Stimulated activated naive B cell treated with anti-CD40 and anti-IgM and Interleukin-4, amounts not matched to agents 10 μg/mL and 1 μg/mL and 100 μg/mL, for 72 hours (primary cell): ENCODE data around the gene POLA1.
A peak's percentile ranks its signal among the peaks of the same experiment; 100 is the strongest.

ENCODE experiments used
- ATAC-seq, 2 donors: fragments of 150-1000 bp; cut with Tn5 transposase; replicated peaks; 2 replicates each; pipeline ENCODE4 v1.10.0; 2021; ENCODE audit warnings: moderate library complexity in 1 of 2
- DNase-seq: peaks from one replicate; pipeline ENCODE4 v3.0.0; 2021
- H3K27ac Mint-ChIP-seq: one replicate; pipeline ENCODE4 v1.8.0; 2022; ENCODE audit warnings: mild to moderate bottlenecking, mixed read lengths
- H3K27me3 Mint-ChIP-seq, 2 donors: one replicate each; pipeline ENCODE4 v1.8.0; 2022; ENCODE audit warnings: mixed read lengths in 2 of 2
- H3K36me3 Mint-ChIP-seq, 2 donors: one replicate each; pipeline ENCODE4 v1.8.0; 2022; ENCODE audit warnings: mixed read lengths in 2 of 2, mild to moderate bottlenecking in 1 of 2
- H3K4me1 Mint-ChIP-seq, 2 donors: one replicate each; pipeline ENCODE4 v1.8.0; 2022; ENCODE audit warnings: mixed read lengths in 2 of 2, mild to moderate bottlenecking in 1 of 2
- H3K4me3 Mint-ChIP-seq, 2 donors: one replicate each; pipeline ENCODE4 v1.8.0; 2022; ENCODE audit warnings: mild to moderate bottlenecking in 2 of 2, mixed read lengths in 2 of 2, moderate library complexity in 1 of 2
- H3K9me3 Mint-ChIP-seq, 2 donors: one replicate each; pipeline ENCODE4 v1.8.0; 2022; ENCODE audit warnings: mixed read lengths in 2 of 2, mild to moderate bottlenecking in 1 of 2

Gene POLA1

DNA sequence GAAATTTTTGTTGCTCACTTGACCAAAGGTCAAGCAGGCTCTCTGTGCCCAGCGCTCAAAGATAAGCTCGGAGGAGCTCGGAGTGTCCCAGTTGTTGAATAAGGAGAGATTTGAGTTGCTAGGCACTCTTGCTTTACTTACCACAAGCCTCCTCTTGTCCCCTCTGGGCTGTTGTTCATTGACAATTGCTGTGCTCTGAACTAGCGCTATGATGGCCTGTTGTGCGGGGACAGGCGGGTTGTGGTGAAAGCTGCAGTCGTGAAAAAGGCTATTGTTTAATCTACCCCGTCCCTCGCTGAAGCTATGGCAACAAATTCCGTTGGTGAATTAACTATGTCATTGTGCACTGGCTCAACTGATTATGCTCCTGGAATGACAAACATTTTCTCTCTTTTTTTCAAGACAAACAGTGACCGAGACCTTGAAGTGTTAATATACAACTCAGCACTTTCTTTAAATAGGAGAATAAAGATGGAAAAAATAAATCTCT is 21.0 kb upstream of the POLA1 start:
- ATAC-seq, result no peak
- Mint-ChIP-seq H3K27me3 (peaks cover 0 to 10% of the 10 kb centered on the region in 2 donors), H3K4me3 (no peak overlapping the region), H3K9me3 (no peaks in the 10 kb centered on the region), H3K36me3 (no peaks in the 10 kb centered on the region), H3K27ac (no peak overlapping the region), H3K4me1 (no peaks in the 10 kb centered on the region)
- DNase-seq, result no peak

- Mint-ChIP-seq H3K4me1 (no peaks in the 10 kb centered on the region), H3K27ac (no peak overlapping the region)
- no peak for ATAC-seq
These were observed 20.3 kb upstream of the POLA1 start for GRCh38 chrX:24673424-24673823.

GRCh38 chrX:24676403-24677024 is 17.2 kb upstream of the POLA1 start:
- H3K36me3 Mint-ChIP-seq, result no peaks in the 10 kb centered on the region
- H3K4me1 Mint-ChIP-seq, result no peaks in the 10 kb centered on the region
- H3K27me3 Mint-ChIP-seq, result peaks cover 0 to 27% of the 10 kb centered on the region in 2 donors
- DNase-seq, result no peak
- H3K4me3 Mint-ChIP-seq, result no peak overlapping the region
- no peak overlapping the region for H3K27ac Mint-ChIP-seq
- H3K9me3 Mint-ChIP-seq, result no peaks in the 10 kb centered on the region
- ATAC-seq, result peak in 1 of 2 donors; percentile 47

More at GRCh38 chrX:24673424-24673823, 20.3 kb upstream of the POLA1 start:
- no peaks in the 10 kb centered on the region for H3K36me3 Mint-ChIP-seq
- peaks cover 0 to 13% of the 10 kb centered on the region in 2 donors for H3K27me3 Mint-ChIP-seq
- no peak for DNase-seq
- H3K4me3 Mint-ChIP-seq, result no peak overlapping the region
- no peaks in the 10 kb centered on the region for H3K9me3 Mint-ChIP-seq

- H3K27ac Mint-ChIP-seq, result no peak overlapping the region
- peaks cover 0 to 5% of the 10 kb centered on the region in 2 donors for H3K4me1 Mint-ChIP-seq
- H3K9me3 Mint-ChIP-seq, result peaks cover 3 to 14% of the 10 kb centered on the region in 2 donors
- ATAC-seq (peak; percentile 21 to 64), DNase-seq (no peak)
- H3K27me3 Mint-ChIP-seq, result peaks cover 6 to 28% of the 10 kb centered on the region in 2 donors
- H3K36me3 Mint-ChIP-seq, result peaks cover 0 to 5% of the 10 kb centered on the region in 2 donors
- no peak overlapping the region for H3K4me3 Mint-ChIP-seq
These were observed 10.8 kb upstream of the POLA1 start for GRCh38 chrX:24682739-24683432.

DNA sequence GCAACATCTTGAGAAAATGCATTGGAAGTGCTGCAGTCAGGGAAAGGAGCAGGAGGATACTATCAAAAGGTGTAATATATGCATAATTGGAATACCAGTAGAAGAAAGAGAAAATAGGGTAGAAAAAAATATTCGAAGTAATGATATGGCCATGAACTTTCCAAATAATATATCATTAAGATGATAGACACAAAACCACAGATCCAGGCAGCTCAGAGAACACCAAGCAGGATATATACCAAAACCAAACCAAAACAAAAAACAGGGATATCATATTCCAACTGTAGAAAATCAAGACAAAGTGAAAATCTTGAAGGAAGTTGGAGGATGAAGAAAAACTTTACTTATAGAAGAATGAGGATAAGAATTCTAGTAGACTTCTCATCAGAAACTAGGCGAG is 9.7 kb upstream of the POLA1 start:
- peaks cover 0 to 5% of the 10 kb centered on the region in 2 donors for H3K36me3 Mint-ChIP-seq

GRCh38 chrX:24692305-24692704 is 1.4 kb upstream of the POLA1 start:
- Mint-ChIP-seq H3K4me1 (peaks cover 6 to 7% of the 10 kb centered on the region in 2 donors), H3K27ac (peak overlapping the region; percentile 59), H3K36me3 (peaks cover 2 to 4% of the 10 kb centered on the region in 2 donors), H3K27me3 (no peaks in the 10 kb centered on the region), H3K4me3 (no peak overlapping the region), H3K9me3 (no peaks in the 10 kb centered on the region)
- ATAC-seq, result no peak
- no peak for DNase-seq

More for the DNA sequence above, 9.7 kb upstream of the POLA1 start:
- H3K4me3 Mint-ChIP-seq, result no peak overlapping the region
- peaks cover 6 to 22% of the 10 kb centered on the region in 2 donors for H3K27me3 Mint-ChIP-seq
- DNase-seq (no peak), ATAC-seq (no peak)
- H3K27ac Mint-ChIP-seq, result no peak overlapping the region
- H3K9me3 Mint-ChIP-seq, result peaks cover 3 to 14% of the 10 kb centered on the region in 2 donors
- peaks cover 0 to 5% of the 10 kb centered on the region in 2 donors for H3K4me1 Mint-ChIP-seq

DNA sequence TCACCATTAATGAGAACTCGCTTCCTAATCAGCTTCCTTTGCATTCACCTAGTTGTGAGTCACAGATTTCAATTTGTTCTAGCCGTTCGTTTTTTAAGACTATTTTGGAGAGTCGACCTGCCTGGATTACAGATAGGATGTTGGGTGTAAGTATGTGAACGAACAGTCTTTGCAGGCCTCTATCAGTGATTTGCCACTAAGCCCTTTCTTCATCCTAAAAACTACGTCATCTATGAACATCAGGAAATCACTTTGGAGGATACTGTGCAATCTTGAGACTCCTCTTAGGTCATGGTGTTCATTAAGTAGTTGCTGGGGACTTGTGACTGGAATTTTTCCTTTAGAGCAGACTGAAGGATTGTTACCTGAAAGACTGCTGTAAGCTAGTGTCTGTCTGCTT is 1.1 kb downstream of the POLA1 start:
- DNase-seq (no peak), ATAC-seq (no peak)
- peaks cover 2 to 4% of the 10 kb centered on the region in 2 donors for H3K36me3 Mint-ChIP-seq
- H3K4me1 Mint-ChIP-seq, result peaks cover 6 to 7% of the 10 kb centered on the region in 2 donors
- peak overlapping the region; percentile 93 for H3K4me3 Mint-ChIP-seq
- peak overlapping the region; percentile 92 for H3K27ac Mint-ChIP-seq
- no peaks in the 10 kb centered on the region for H3K9me3 Mint-ChIP-seq
- H3K27me3 Mint-ChIP-seq, result no peaks in the 10 kb centered on the region

- peaks cover 2 to 4% of the 10 kb centered on the region in 2 donors for H3K36me3 Mint-ChIP-seq
- no peak for ATAC-seq
- H3K27ac Mint-ChIP-seq, result no peak overlapping the region
These were observed 2.6 kb downstream of the POLA1 start for GRCh38 chrX:24696294-24696693.

GRCh38 chrX:24702362-24703184 is 8.9 kb downstream of the POLA1 start:
- no peaks in the 10 kb centered on the region for H3K27me3 Mint-ChIP-seq
- H3K4me3 Mint-ChIP-seq, result no peak overlapping the region
- ATAC-seq (peak; percentile 63 to 78), DNase-seq (no peak)
- H3K27ac Mint-ChIP-seq, result no peak overlapping the region
- H3K4me1 Mint-ChIP-seq, result peaks cover 0 to 2% of the 10 kb centered on the region in 2 donors
- peaks cover 3 to 5% of the 10 kb centered on the region in 2 donors for H3K36me3 Mint-ChIP-seq
- H3K9me3 Mint-ChIP-seq, result no peaks in the 10 kb centered on the region

More at GRCh38 chrX:24696294-24696693, 2.6 kb downstream of the POLA1 start:
- Mint-ChIP-seq H3K4me1 (peaks cover 6 to 7% of the 10 kb centered on the region in 2 donors), H3K9me3 (no peaks in the 10 kb centered on the region), H3K4me3 (no peak overlapping the region), H3K27me3 (no peaks in the 10 kb centered on the region)
- no peak for DNase-seq

DNA sequence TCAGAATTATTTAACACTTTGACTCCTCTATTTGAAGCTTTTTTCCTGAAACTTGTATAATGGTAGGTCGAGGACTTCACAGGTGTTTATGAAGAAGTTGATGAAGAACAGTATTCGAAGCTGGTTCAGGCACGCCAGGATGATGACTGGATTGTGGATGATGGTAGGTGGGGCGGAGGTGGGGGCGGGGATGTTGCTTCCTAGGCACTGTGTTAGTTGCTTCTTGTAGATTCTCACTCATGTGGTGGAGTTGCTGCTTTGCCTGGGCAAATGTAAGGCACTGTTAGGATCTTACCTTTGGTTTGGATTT is 9.4 kb downstream of the POLA1 start:
- ATAC-seq (no peak), DNase-seq (no peak)
- no peak overlapping the region for H3K4me3 Mint-ChIP-seq
- peaks cover 3 to 5% of the 10 kb centered on the region in 2 donors for H3K36me3 Mint-ChIP-seq
- H3K9me3 Mint-ChIP-seq, result no peaks in the 10 kb centered on the region
- peaks cover 0 to 2% of the 10 kb centered on the region in 2 donors for H3K4me1 Mint-ChIP-seq
- H3K27ac Mint-ChIP-seq, result no peak overlapping the region
- H3K27me3 Mint-ChIP-seq, result no peaks in the 10 kb centered on the region

- Mint-ChIP-seq H3K9me3 (no peaks in the 10 kb centered on the region), H3K27me3 (peaks cover 0 to 9% of the 10 kb centered on the region in 2 donors), H3K4me3 (no peak overlapping the region), H3K36me3 (peaks cover 27 to 31% of the 10 kb centered on the region in 2 donors), H3K27ac (no peak overlapping the region), H3K4me1 (no peaks in the 10 kb centered on the region)
- ATAC-seq (no peak), DNase-seq (no peak)
These were observed 25.1 kb downstream of the POLA1 start for GRCh38 chrX:24718771-24719170.

DNA sequence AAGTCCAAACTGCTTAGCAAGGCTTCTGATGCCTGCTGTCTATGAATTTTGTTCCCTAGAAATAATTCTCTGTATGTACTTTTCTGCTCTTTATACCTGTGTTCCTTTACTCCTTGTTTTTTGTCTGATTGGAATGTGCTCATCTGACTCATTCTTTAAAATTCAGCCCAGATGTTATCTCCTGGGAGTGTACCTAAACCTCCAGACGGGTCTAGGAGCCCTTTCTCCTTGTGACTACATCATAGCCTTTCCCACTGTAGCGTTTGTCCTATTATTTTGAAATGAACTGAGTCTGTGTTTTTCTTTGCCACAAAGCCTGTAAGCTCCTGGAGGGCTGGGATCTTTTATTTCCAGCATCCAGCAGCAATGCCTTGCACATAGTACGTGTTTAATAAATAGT is 26.3 kb downstream of the POLA1 start:
- Mint-ChIP-seq H3K27me3 (peaks cover 0 to 9% of the 10 kb centered on the region in 2 donors), H3K36me3 (peaks cover 32% of the 10 kb centered on the region in 2 donors)

DNA sequence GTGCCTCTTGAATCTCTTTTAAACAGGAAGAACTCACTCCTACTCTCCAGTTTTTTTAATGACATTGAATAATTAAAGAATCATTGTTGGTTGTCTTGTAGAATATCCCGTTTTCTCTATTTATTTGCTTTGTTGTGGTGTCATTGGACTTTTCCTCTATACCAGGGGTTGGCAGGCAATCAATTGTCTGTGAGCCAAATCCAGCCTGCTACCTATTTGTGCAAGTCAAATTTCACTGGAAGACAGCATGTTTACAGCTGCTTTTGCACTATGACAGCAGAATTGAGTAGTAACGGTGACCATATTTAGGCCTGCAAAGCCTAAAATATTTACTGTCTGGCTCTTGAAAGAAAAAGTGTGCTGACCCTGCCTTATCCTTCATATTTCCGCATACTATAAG is 34.8 kb downstream of the POLA1 start:
- Mint-ChIP-seq H3K9me3 (no peaks in the 10 kb centered on the region), H3K36me3 (peaks cover 8 to 25% of the 10 kb centered on the region in 2 donors), H3K4me1 (no peaks in the 10 kb centered on the region), H3K27ac (no peak overlapping the region), H3K4me3 (no peak overlapping the region), H3K27me3 (no peaks in the 10 kb centered on the region)
- ATAC-seq (no peak), DNase-seq (no peak)

More for the DNA sequence above, 26.3 kb downstream of the POLA1 start:
- ATAC-seq (no peak), DNase-seq (no peak)
- no peak overlapping the region for H3K27ac Mint-ChIP-seq
- H3K4me1 Mint-ChIP-seq, result no peaks in the 10 kb centered on the region
- no peaks in the 10 kb centered on the region for H3K9me3 Mint-ChIP-seq
- H3K4me3 Mint-ChIP-seq, result no peak overlapping the region

GRCh38 chrX:24732766-24733500 is 39.2 kb downstream of the POLA1 start:
- H3K36me3 Mint-ChIP-seq, result peaks cover 4 to 23% of the 10 kb centered on the region in 2 donors
- no peak overlapping the region for H3K27ac Mint-ChIP-seq
- no peaks in the 10 kb centered on the region for H3K27me3 Mint-ChIP-seq
- no peaks in the 10 kb centered on the region for H3K4me1 Mint-ChIP-seq
- ATAC-seq, result no peak
- no peaks in the 10 kb centered on the region for H3K9me3 Mint-ChIP-seq
- DNase-seq, result no peak
- no peak overlapping the region for H3K4me3 Mint-ChIP-seq
